Medulla oblongata (tissue), 1 donor: ENCODE measurements around the gene CAPN5.

Experiments
- DNase-seq: peaks from one replicate; pipeline ENCODE4 v3.0.0-alpha.2; 2015; ENCODE audit errors: extremely low spot score

Gene CAPN5

GRCh38 chr11:77100166-77101042, 33.6 kb downstream of the CAPN5 start:
- no peak for DNase-seq

- DNase-seq = no peak
These were observed 34.3 kb downstream of the CAPN5 start for GRCh38 chr11:77101043-77101537.

- no peak for DNase-seq
These were observed 35.8 kb downstream of the CAPN5 start, which contains the start of gene OMP for GRCh38 chr11:77102246-77103210. TSS of gene OMP (plus strand) at chr11:77102840. CDS start at chr11:77102840, 0 bp downstream.

GRCh38 chr11:77103319-77103718, 36.5 kb downstream of the CAPN5 start:
- no peak for DNase-seq

- no peak for DNase-seq
These were observed 38.0 kb downstream of the CAPN5 start for GRCh38 chr11:77104727-77105126.

GRCh38 chr11:77106321-77106720, 39.5 kb downstream of the CAPN5 start:
- DNase-seq = peak; percentile 73

GRCh38 chr11:77106759-77107158, 40.0 kb downstream of the CAPN5 start:
- no peak for DNase-seq

GRCh38 chr11:77107950-77108349, 41.2 kb downstream of the CAPN5 start:
- peak; percentile 41 for DNase-seq

- DNase-seq = no peak
These were observed 41.7 kb downstream of the CAPN5 start for GRCh38 chr11:77108436-77108835.

GRCh38 chr11:77109236-77110019, 42.7 kb downstream of the CAPN5 start:
- peak; percentile 42 for DNase-seq

GRCh38 chr11:77110836-77111235, 44.1 kb downstream of the CAPN5 start:
- no peak for DNase-seq

- DNase-seq = no peak
These were observed 44.5 kb downstream of the CAPN5 start for GRCh38 chr11:77111277-77111676.

GRCh38 chr11:77111946-77112345, 45.2 kb downstream of the CAPN5 start:
- DNase-seq = no peak

GRCh38 chr11:77112641-77113381, 46.0 kb downstream of the CAPN5 start:
- no peak for DNase-seq

- no peak for DNase-seq
These were observed 46.8 kb downstream of the CAPN5 start for GRCh38 chr11:77113382-77114088.

GRCh38 chr11:77114089-77114463, 47.3 kb downstream of the CAPN5 start:
- no peak for DNase-seq

- no peak for DNase-seq
These were observed 48.4 kb downstream of the CAPN5 start for GRCh38 chr11:77115181-77115611.

GRCh38 chr11:77115956-77116355, 49.2 kb downstream of the CAPN5 start:
- DNase-seq = no peak

GRCh38 chr11:77117492-77117891, 50.7 kb downstream of the CAPN5 start:
- no peak for DNase-seq

- DNase-seq = no peak
These were observed 51.3 kb downstream of the CAPN5 start for GRCh38 chr11:77118086-77118485.
